ENCODE measurements around the gene CLCF1. TPM values are rescaled to one million over a fixed set of nuclear protein-coding genes. Genes with fewer than 3 reads are reported as not detected.

The CLCF1 gene
- total and polyA plus RNA-seq, 10 of the 15 experiments (the other 5 are each of a cell fraction or from before 2014, with no cell fraction given): 0.16 to 2.1 (median 0.63) TPM; not detected in 1

DNA sequence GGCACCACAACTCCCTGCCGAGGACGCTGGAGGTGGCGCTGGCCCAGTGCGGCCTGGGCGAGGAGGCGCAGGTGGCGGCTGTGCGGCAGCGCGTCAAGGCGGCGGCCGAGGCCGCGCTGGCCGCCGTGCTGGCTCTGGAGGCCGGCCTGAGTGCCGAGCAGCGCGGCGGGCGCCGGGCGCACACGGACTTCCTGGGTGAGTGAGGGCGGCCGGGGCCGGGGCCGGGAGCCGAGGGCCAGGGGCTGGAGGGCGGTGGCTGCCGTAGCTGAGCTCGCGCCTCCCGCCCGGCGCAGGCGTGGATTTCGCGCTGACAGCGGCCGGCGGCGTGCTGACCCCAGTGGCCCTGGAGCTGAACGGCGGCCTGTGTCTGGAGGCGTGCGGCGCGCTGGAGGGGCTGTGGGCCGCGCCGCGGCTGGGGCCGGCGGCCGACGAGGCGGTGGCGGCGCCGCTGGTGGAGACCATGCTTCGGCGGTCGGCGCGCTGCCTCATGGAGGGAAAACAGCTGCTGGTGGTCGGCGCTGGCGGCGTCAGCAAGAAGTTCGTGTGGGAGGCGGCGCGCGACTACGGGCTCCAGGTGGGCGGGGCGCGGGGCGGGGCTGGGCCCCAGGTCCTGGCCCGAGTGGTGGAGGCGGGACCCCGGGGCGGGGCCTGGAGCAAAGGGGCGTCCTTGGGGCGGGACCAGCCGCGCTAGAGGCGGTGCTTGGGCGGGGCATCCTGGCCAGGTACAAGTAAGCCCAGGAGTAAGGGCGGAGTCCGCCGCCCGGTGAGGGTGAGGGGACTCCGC, 47.4 kb upstream of the CLCF1 start (continued):
- TF ChIP-seq, protein P1, sequence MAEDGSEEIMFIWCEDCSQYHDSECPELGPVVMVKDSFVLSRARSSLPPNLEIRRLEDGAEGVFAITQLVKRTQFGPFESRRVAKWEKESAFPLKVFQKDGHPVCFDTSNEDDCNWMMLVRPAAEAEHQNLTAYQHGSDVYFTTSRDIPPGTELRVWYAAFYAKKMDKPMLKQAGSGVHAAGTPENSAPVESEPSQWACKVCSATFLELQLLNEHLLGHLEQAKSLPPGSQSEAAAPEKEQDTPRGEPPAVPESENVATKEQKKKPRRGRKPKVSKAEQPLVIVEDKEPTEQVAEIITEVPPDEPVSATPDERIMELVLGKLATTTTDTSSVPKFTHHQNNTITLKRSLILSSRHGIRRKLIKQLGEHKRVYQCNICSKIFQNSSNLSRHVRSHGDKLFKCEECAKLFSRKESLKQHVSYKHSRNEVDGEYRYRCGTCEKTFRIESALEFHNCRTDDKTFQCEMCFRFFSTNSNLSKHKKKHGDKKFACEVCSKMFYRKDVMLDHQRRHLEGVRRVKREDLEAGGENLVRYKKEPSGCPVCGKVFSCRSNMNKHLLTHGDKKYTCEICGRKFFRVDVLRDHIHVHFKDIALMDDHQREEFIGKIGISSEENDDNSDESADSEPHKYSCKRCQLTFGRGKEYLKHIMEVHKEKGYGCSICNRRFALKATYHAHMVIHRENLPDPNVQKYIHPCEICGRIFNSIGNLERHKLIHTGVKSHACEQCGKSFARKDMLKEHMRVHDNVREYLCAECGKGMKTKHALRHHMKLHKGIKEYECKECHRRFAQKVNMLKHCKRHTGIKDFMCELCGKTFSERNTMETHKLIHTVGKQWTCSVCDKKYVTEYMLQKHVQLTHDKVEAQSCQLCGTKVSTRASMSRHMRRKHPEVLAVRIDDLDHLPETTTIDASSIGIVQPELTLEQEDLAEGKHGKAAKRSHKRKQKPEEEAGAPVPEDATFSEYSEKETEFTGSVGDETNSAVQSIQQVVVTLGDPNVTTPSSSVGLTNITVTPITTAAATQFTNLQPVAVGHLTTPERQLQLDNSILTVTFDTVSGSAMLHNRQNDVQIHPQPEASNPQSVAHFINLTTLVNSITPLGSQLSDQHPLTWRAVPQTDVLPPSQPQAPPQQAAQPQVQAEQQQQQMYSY (CRISPR knock-in tag; IDR thresholded peaks at IDR 0.05): no peak
- TF ChIP-seq, protein P2, sequence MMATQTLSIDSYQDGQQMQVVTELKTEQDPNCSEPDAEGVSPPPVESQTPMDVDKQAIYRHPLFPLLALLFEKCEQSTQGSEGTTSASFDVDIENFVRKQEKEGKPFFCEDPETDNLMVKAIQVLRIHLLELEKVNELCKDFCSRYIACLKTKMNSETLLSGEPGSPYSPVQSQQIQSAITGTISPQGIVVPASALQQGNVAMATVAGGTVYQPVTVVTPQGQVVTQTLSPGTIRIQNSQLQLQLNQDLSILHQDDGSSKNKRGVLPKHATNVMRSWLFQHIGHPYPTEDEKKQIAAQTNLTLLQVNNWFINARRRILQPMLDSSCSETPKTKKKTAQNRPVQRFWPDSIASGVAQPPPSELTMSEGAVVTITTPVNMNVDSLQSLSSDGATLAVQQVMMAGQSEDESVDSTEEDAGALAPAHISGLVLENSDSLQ (IDR thresholded peaks at IDR 0.05): peak; percentile 48
- TF ChIP-seq STAT3 (IDR thresholded peaks at IDR 0.05; ENCODE audit: low read depth, low read length): no peak
- no peak for TF ChIP-seq NR2C2 (IDR thresholded peaks at IDR 0.05; ENCODE audit: borderline replicate concordance, control insufficient read depth, insufficient read length, low read depth)
- TF ChIP-seq, protein P3, sequence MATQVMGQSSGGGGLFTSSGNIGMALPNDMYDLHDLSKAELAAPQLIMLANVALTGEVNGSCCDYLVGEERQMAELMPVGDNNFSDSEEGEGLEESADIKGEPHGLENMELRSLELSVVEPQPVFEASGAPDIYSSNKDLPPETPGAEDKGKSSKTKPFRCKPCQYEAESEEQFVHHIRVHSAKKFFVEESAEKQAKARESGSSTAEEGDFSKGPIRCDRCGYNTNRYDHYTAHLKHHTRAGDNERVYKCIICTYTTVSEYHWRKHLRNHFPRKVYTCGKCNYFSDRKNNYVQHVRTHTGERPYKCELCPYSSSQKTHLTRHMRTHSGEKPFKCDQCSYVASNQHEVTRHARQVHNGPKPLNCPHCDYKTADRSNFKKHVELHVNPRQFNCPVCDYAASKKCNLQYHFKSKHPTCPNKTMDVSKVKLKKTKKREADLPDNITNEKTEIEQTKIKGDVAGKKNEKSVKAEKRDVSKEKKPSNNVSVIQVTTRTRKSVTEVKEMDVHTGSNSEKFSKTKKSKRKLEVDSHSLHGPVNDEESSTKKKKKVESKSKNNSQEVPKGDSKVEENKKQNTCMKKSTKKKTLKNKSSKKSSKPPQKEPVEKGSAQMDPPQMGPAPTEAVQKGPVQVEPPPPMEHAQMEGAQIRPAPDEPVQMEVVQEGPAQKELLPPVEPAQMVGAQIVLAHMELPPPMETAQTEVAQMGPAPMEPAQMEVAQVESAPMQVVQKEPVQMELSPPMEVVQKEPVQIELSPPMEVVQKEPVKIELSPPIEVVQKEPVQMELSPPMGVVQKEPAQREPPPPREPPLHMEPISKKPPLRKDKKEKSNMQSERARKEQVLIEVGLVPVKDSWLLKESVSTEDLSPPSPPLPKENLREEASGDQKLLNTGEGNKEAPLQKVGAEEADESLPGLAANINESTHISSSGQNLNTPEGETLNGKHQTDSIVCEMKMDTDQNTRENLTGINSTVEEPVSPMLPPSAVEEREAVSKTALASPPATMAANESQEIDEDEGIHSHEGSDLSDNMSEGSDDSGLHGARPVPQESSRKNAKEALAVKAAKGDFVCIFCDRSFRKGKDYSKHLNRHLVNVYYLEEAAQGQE (IDR thresholded peaks at IDR 0.05; ENCODE audit: low read depth, low read length): no peak
- TF ChIP-seq, protein P4, sequence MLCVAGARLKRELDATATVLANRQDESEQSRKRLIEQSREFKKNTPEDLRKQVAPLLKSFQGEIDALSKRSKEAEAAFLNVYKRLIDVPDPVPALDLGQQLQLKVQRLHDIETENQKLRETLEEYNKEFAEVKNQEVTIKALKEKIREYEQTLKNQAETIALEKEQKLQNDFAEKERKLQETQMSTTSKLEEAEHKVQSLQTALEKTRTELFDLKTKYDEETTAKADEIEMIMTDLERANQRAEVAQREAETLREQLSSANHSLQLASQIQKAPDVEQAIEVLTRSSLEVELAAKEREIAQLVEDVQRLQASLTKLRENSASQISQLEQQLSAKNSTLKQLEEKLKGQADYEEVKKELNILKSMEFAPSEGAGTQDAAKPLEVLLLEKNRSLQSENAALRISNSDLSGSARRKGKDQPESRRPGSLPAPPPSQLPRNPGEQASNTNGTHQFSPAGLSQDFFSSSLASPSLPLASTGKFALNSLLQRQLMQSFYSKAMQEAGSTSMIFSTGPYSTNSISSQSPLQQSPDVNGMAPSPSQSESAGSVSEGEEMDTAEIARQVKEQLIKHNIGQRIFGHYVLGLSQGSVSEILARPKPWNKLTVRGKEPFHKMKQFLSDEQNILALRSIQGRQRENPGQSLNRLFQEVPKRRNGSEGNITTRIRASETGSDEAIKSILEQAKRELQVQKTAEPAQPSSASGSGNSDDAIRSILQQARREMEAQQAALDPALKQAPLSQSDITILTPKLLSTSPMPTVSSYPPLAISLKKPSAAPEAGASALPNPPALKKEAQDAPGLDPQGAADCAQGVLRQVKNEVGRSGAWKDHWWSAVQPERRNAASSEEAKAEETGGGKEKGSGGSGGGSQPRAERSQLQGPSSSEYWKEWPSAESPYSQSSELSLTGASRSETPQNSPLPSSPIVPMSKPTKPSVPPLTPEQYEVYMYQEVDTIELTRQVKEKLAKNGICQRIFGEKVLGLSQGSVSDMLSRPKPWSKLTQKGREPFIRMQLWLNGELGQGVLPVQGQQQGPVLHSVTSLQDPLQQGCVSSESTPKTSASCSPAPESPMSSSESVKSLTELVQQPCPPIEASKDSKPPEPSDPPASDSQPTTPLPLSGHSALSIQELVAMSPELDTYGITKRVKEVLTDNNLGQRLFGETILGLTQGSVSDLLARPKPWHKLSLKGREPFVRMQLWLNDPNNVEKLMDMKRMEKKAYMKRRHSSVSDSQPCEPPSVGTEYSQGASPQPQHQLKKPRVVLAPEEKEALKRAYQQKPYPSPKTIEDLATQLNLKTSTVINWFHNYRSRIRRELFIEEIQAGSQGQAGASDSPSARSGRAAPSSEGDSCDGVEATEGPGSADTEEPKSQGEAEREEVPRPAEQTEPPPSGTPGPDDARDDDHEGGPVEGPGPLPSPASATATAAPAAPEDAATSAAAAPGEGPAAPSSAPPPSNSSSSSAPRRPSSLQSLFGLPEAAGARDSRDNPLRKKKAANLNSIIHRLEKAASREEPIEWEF (IDR thresholded peaks at IDR 0.05; ENCODE audit: insufficient replicate concordance, low read depth, low read length): no peak
- no peak for TF ChIP-seq ZZZ3 (IDR thresholded peaks at IDR 0.05; ENCODE audit: control insufficient read depth, insufficient read length, low read depth)
- TF ChIP-seq MEF2A (IDR thresholded peaks at IDR 0.05; ENCODE audit: insufficient read depth, low read depth, low read length): no peak
- TF ChIP-seq, protein P5, sequence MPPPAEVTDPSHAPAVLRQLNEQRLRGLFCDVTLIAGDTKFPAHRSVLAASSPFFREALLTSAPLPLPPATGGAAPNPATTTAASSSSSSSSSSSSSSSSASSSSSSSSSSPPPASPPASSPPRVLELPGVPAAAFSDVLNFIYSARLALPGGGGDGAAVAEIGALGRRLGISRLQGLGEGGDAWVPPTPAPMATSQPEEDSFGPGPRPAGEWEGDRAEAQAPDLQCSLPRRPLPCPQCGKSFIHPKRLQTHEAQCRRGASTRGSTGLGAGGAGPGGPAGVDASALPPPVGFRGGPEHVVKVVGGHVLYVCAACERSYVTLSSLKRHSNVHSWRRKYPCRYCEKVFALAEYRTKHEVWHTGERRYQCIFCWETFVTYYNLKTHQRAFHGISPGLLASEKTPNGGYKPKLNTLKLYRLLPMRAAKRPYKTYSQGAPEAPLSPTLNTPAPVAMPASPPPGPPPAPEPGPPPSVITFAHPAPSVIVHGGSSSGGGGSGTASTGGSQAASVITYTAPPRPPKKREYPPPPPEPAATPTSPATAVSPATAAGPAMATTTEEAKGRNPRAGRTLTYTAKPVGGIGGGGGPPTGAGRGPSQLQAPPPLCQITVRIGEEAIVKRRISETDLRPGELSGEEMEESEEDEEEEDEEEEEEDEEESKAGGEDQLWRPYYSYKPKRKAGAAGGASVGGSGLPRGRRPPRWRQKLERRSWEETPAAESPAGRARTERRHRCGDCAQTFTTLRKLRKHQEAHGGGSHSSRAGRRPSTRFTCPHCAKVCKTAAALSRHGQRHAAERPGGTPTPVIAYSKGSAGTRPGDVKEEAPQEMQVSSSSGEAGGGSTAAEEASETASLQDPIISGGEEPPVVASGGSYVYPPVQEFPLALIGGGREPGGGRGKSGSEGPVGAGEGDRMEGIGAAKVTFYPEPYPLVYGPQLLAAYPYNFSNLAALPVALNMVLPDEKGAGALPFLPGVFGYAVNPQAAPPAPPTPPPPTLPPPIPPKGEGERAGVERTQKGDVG (CRISPR knock-in tag; IDR thresholded peaks at IDR 0.05): no peak
